Sigmoid colon (tissue), 7 donors: ENCODE results near the gene GPA33. TPM values are rescaled to one million over a fixed set of nuclear protein-coding genes. Genes with fewer than 3 reads are reported as not detected.

ENCODE experiments used
- DNase-seq: peaks from one replicate; pipeline ENCODE4 v3.0.0-alpha.2; 2019
- H3K27ac ChIP-seq, 4 donors: fragments of 200-600 bp; sonication (generic); one replicate each; pipeline ENCODE4 v1.5.1; 2016 to 2019; ENCODE audit warnings: mild to moderate bottlenecking in 1 of 4
- H3K27me3 ChIP-seq, 3 donors: fragments of 200-600 bp; sonication (generic); one replicate each; pipeline ENCODE4 v1.5.1; 2019; ENCODE audit warnings: mild to moderate bottlenecking in 1 of 3
- H3K36me3 ChIP-seq, 4 donors: fragments of 200-600 bp; sonication (generic); one replicate each; pipeline ENCODE4 v1.5.1; 2016 to 2019
- H3K4me1 ChIP-seq, 4 donors: fragments of 200-600 bp; sonication (generic); one replicate each; pipeline ENCODE4 v1.5.1; 2017 to 2019
- H3K4me3 ChIP-seq, 4 donors: fragments of 200-600 bp; sonication (generic); one replicate each; pipeline ENCODE4 v1.5.1; 2017 to 2019; ENCODE audit warnings: mild to moderate bottlenecking in 2 of 4, moderate library complexity in 1 of 4
- H3K9me3 ChIP-seq, 4 donors: fragments of 200-600 bp in 3 of 4; sonication (generic) in 3 of 4; one replicate each; pipeline versions ENCODE4 v1.5.1 to v1.6.1; 2013 to 2019
- EP300 ChIP-seq, 4 donors: sonication (generic); formaldehyde crosslinking; IDR thresholded peaks; one replicate each; pipeline ENCODE4 v1.6.1; 2017; ENCODE audit warnings: antibody characterized with exemption in 4 of 4
- POLR2A ChIP-seq, 2 donors: fragments of 450-650 bp; IDR thresholded peaks; one replicate each; pipeline ENCODE4 v1.6.1; 2016; ENCODE audit warnings: antibody characterized with exemption in 2 of 2, mild to moderate bottlenecking in 2 of 2, moderate library complexity in 2 of 2
- POLR2AphosphoS5 ChIP-seq, 4 donors: sonication (generic); formaldehyde crosslinking; IDR thresholded peaks; one replicate each; pipeline ENCODE4 v1.6.1; 2017; ENCODE audit warnings: antibody characterized with exemption in 4 of 4
- WGBS, 2 donors: extraction: QIAGEN DNeasy Blood & Tissue Kit; methylation state at CpG; one replicate each; pipeline ENCODE4 v1.1.7; 2013; 5-methylcytosine and 5-hydroxymethylcytosine counted together
- intact Hi-C: fragments of 100-400 bp; cut with DNase I; formaldehyde crosslinking; loops from one replicate; pipeline ENCODE4 v1.15.1; 2023
- polyA plus RNA-seq, 3 donors: library from polyadenylated mRNA; stranded (reverse); fragments of 200-250 nt; gene quantifications; one replicate each; pipeline ENCODE4 v1.2.3, GENCODE V29; 2013
- total RNA-seq, 4 donors: library from RNA; depleted of rRNA; stranded (reverse); fragments of >200 nt; gene quantifications; one replicate each; pipeline ENCODE4 v1.1.0, GENCODE V29; 2016
- TF ChIP-seq, protein P1 (sequence below), 4 experiments: fragments of 450-650 bp in 3 of 4; fragments of 200-600 bp in 1 of 4; IDR thresholded peaks; one replicate each; pipeline ENCODE4 v1.5.1; 2016 to 2019; ENCODE audit warnings: antibody characterized with exemption in 4 of 4, mild to moderate bottlenecking in 3 of 4, moderate library complexity in 2 of 4
- donor health status: healthy with polysubstance abuse.
- donor health status: Bipolar disorder and iron deficiency.
- donor health status: healthy.

The GPA33 gene
- total and polyA plus RNA-seq, 7 donors, result 0.28 to 363 (median 90.7) TPM; not detected in 2

- H3K9me3 ChIP-seq, result no peaks in the 10 kb centered on the region
- peaks cover 0 to 6% (median 0%) of the 10 kb centered on the region in 3 donors for H3K27me3 ChIP-seq
- no peak for TF ChIP-seq EP300 (IDR thresholded peaks at IDR 0.05)
- DNase-seq, result no peak
- H3K4me3 ChIP-seq, result no peak overlapping the region
- 84 to 85% methylated on average over 10 of the region's 10 CpGs for WGBS, 2 donors
- intact Hi-C loops, result loop anchor here (1.0 to 5.0 kb wide), 2 partner anchors 79 to 171 kb away; partner anchors contain the start of gene ILDR2
- no peaks in the 10 kb centered on the region for H3K36me3 ChIP-seq
- no peak overlapping the region for H3K27ac ChIP-seq
- H3K4me1 ChIP-seq, result peaks cover 0 to 7% (median 6%) of the 10 kb centered on the region in 4 donors
Measured at GRCh38 chr1:167056529-167057231, 33.5 kb downstream of the GPA33 start.

DNA sequence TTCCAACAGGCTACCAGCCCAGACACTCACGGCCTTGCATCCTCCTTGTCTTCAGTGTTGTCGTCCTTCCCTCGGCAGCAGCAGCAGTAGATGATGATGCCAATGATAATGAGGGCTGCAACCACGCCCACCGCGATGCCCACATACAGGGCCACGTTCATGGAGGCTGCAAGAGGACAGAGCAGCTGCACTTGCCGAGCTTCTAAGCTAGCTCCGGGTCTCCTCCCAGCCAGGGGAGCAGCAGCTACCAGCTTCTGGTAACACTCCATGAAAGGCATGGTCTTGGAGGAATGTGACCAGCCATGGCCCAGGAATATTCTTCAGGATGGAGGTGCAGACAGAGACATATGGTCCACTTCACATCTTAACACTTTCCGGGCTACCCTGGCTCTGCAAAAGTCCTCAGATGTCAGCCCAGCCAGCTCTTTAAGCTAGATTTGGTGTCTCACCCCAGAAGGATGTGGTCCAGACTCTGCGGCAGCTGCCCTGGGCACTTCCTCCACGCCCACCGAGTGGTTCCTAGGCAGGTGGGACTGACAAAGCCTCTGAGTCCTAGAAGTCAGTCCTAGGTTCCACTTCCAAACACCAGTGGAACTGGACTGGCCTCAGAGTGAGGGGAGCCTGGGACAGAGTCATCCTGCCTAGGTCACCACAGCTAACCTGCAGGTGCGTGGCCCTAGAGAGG is 35.1 kb downstream of the GPA33 start:
- intact Hi-C loops, result loop anchor here (5.0 kb wide), 1 partner anchor 78 kb away; the partner anchor contains the start of gene ILDR2
- DNase-seq, result no peak
- H3K4me1 ChIP-seq, result peaks cover 0 to 7% (median 6%) of the 10 kb centered on the region in 4 donors
- 81 to 86% methylated on average over 14 of the region's 14 CpGs for WGBS, 2 donors
- no peaks in the 10 kb centered on the region for H3K9me3 ChIP-seq
- H3K36me3 ChIP-seq, result no peaks in the 10 kb centered on the region
- H3K27me3 ChIP-seq, result no peaks in the 10 kb centered on the region
- no peak for TF ChIP-seq POLR2A (IDR thresholded peaks at IDR 0.05)
- no peak for TF ChIP-seq POLR2AphosphoS5 (IDR thresholded peaks at IDR 0.05)
- TF ChIP-seq, protein P1, sequence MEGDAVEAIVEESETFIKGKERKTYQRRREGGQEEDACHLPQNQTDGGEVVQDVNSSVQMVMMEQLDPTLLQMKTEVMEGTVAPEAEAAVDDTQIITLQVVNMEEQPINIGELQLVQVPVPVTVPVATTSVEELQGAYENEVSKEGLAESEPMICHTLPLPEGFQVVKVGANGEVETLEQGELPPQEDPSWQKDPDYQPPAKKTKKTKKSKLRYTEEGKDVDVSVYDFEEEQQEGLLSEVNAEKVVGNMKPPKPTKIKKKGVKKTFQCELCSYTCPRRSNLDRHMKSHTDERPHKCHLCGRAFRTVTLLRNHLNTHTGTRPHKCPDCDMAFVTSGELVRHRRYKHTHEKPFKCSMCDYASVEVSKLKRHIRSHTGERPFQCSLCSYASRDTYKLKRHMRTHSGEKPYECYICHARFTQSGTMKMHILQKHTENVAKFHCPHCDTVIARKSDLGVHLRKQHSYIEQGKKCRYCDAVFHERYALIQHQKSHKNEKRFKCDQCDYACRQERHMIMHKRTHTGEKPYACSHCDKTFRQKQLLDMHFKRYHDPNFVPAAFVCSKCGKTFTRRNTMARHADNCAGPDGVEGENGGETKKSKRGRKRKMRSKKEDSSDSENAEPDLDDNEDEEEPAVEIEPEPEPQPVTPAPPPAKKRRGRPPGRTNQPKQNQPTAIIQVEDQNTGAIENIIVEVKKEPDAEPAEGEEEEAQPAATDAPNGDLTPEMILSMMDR (IDR thresholded peaks at IDR 0.05), result no peak
- no peak for TF ChIP-seq EP300 (IDR thresholded peaks at IDR 0.05)
- no peak overlapping the region for H3K4me3 ChIP-seq
- H3K27ac ChIP-seq, result no peak overlapping the region

- TF ChIP-seq POLR2AphosphoS5 (IDR thresholded peaks at IDR 0.05) (no peak), POLR2A (IDR thresholded peaks at IDR 0.05) (no peak), EP300 (IDR thresholded peaks at IDR 0.05) (no peak)
- TF ChIP-seq, protein P1 (IDR thresholded peaks at IDR 0.05), result no peak
- Histone ChIP-seq H3K4me3 (no peak overlapping the region), H3K4me1 (peaks cover 0 to 7% (median 6%) of the 10 kb centered on the region in 4 donors), H3K9me3 (no peaks in the 10 kb centered on the region), H3K27ac (no peak overlapping the region), H3K36me3 (no peaks in the 10 kb centered on the region), H3K27me3 (no peaks in the 10 kb centered on the region)
- DNase-seq, result no peak
- intact Hi-C loops, result no loop called here
- WGBS, 2 donors, result 75 to 86% methylated on average over 3 of the region's 3 CpGs
Measured at GRCh38 chr1:167054531-167054930, 35.6 kb downstream of the GPA33 start.

DNA sequence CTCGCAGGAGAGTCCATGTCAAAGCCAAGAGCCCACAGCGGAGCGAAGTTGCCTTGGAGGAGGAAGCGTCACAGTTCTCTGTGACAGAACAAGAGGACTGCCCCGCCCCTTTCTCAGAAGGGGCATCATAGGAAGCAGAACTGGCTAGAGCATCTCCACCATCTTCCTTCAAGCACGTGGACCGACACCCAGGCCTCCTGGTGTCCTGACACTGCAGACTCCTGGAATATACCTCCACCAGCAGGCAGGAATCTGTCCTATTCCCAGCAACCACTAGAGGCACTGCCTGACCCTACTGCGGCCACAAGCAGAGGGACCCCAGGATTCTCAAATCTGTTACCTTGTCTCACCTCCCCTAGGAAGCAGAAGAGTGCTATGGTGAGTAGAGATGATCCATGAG is 37.8 kb downstream of the GPA33 start:
- Histone ChIP-seq H3K4me3 (no peak overlapping the region), H3K9me3 (no peaks in the 10 kb centered on the region), H3K36me3 (no peaks in the 10 kb centered on the region), H3K4me1 (no peaks in the 10 kb centered on the region), H3K27ac (no peak overlapping the region), H3K27me3 (no peaks in the 10 kb centered on the region)
- no peak for DNase-seq
- 86% methylated on average over 8 of the region's 8 CpGs for WGBS, 2 donors
- intact Hi-C loops, result no loop called here
- TF ChIP-seq POLR2A (IDR thresholded peaks at IDR 0.05), result no peak
- TF ChIP-seq EP300 (IDR thresholded peaks at IDR 0.05), result no peak
- TF ChIP-seq, protein P1 (IDR thresholded peaks at IDR 0.05), result peak in 2 of 4 experiments; percentile 23 to 34
- TF ChIP-seq POLR2AphosphoS5 (IDR thresholded peaks at IDR 0.05), result no peak

- no peak for TF ChIP-seq EP300 (IDR thresholded peaks at IDR 0.05)
- no peak for TF ChIP-seq POLR2A (IDR thresholded peaks at IDR 0.05)
- no peak for TF ChIP-seq POLR2AphosphoS5 (IDR thresholded peaks at IDR 0.05)
- TF ChIP-seq, protein P1 (IDR thresholded peaks at IDR 0.05), result no peak
- 96 to 97% methylated on average over 5 of the region's 5 CpGs for WGBS, 2 donors
- no peaks in the 10 kb centered on the region for H3K4me1 ChIP-seq
- DNase-seq, result no peak
- H3K27me3 ChIP-seq, result no peaks in the 10 kb centered on the region
- H3K27ac ChIP-seq, result no peak overlapping the region
- intact Hi-C loops, result no loop called here
- no peaks in the 10 kb centered on the region for H3K9me3 ChIP-seq
- H3K4me3 ChIP-seq, result no peak overlapping the region
- H3K36me3 ChIP-seq, result no peaks in the 10 kb centered on the region
Measured at GRCh38 chr1:167051907-167052306, 38.3 kb downstream of the GPA33 start.
